ENCODE measurements around the gene HDAC4.

DNA sequence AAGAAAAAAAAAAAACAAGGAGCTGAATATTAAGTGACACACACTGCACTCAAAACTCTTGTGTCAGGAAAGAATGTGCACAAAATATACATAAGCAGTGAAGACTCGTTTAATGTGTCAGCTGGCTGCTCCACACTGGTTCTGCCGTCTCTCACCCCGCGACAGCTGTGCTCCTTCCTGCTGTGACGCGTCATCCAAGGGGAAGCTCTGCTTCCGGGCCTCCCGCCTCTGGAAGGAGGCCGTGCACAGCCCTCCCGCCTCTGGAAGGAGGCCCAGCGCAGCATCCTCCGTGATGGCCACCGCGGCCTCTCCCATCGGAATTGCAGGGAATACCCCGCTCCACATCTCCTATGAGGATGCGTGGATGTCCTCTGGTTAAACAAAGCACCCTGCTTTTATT lies 151.0 kb downstream of the HDAC4 start:
- no peak for TF ChIP-seq CTCF (IDR thresholded peaks at IDR 0.05 in 2 of 3, conservative IDR thresholded peaks at IDR 0.05 in 1 of 3; ENCODE audit: insufficient read depth in 2 of 3, low read depth in 1 of 3, low read length in 3 of 3)
- TF ChIP-seq, protein P1, sequence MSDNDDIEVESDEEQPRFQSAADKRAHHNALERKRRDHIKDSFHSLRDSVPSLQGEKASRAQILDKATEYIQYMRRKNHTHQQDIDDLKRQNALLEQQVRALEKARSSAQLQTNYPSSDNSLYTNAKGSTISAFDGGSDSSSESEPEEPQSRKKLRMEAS (CRISPR knock-in tag; IDR thresholded peaks at IDR 0.05), result no peak
